K562 (cell line): ENCODE results near the gene SLC48A1. TPM values are rescaled to one million over a fixed set of nuclear protein-coding genes. Genes with fewer than 3 reads are reported as not detected.
A peak's percentile ranks its signal among the peaks of the same experiment; 100 is the strongest.

ENCODE experiments used
- ATAC-seq: fragments of 200-7000 bp; cut with Tn5 transposase; 3 replicates; pipeline ENCODE4 v1.9.1; 2020; ENCODE audit warnings: moderate library complexity
- BruUV-seq: library from RNA; stranded (reverse); fragments of 400-500 nt; replicated peaks from 2 replicates; lab custom pipeline; 2021; lab: Mats Ljungman, UMichigan
- CTCF ChIA-PET: fragments of 300-600 bp; formaldehyde crosslinking; extraction: SDS; loops from one replicate; lab custom pipeline; 2021; ENCODE audit warnings: low intra/inter-chr PET ratio; lab: Yijun Ruan, JAX
- POLR2A ChIA-PET: fragments of 300-600, 350-650 bp; sonication (Branson Sonifier 250); formaldehyde crosslinking; extraction: SDS; loops from one replicate; lab custom pipeline; 2021; ENCODE audit warnings: antibody characterized with exemption, inconsistent platforms; lab: Yijun Ruan, JAX
- DNase-seq, 4 experiments: peaks; one replicate each; pipeline versions ENCODE4 v3.0.0 to v3.0.0-alpha.2; 2011 to 2018; ENCODE audit warnings: low spot score in 3 of 4, mixed read lengths in 3 of 4; ENCODE audit errors: extremely low read depth in 1 of 4
- FAIRE-seq: peaks from 2 replicates; lab custom pipeline; 2011; peaks lifted over from hg19 to GRCh38; lab: Jason Lieb, UNC
- H2AFZ ChIP-seq: 2 replicates; pipeline ENCODE4 v1.6.0; 2011; ENCODE audit warnings: low read depth, low read length, control low read depth, inconsistent platforms
- H3K27ac ChIP-seq: fragments of 200-600 bp; 3 replicates; pipeline ENCODE4 v1.8.0; 2011; ENCODE audit warnings: low read depth, mild to moderate bottlenecking, control low read depth, inconsistent platforms, low read length, moderate library complexity, mixed read lengths; ENCODE audit errors: extremely low read depth
- H3K27me3 ChIP-seq, 2 experiments: fragments of 300-600 bp in 1 of 2; 2 replicates in 1 of 2; 3 replicates in 1 of 2; pipeline versions ENCODE4 v1.6.0 to v1.8.0; 2011; ENCODE audit warnings: inconsistent platforms in 2 of 2, low read length in 2 of 2, mild to moderate bottlenecking in 1 of 2, mixed read lengths in 1 of 2, moderate library complexity in 1 of 2; ENCODE audit not compliant: control insufficient read depth in 2 of 2, insufficient read depth in 2 of 2
- H3K36me3 ChIP-seq: fragments of 300-600 bp; 3 replicates; pipeline ENCODE4 v1.8.0; 2011; ENCODE audit warnings: mild to moderate bottlenecking, low read length, inconsistent platforms; ENCODE audit not compliant: control insufficient read depth, insufficient read depth
- H3K4me1 ChIP-seq, 2 experiments: fragments of 200-600 bp in 1 of 2; replicated peaks in 1 of 2; 2 replicates in 1 of 2; 3 replicates in 1 of 2; pipeline versions ENCODE4 v1.5.1 to v1.8.0; 2011; ENCODE audit warnings: inconsistent platforms in 2 of 2, low read length in 2 of 2, mild to moderate bottlenecking in 1 of 2, mixed read lengths in 1 of 2, moderate library complexity in 1 of 2; ENCODE audit not compliant: control insufficient read depth in 2 of 2, insufficient read depth in 2 of 2
- H3K4me2 ChIP-seq: 2 replicates; pipeline ENCODE4 v1.6.1; 2011; ENCODE audit warnings: low read length, control low read depth, inconsistent platforms, mixed read lengths; ENCODE audit not compliant: insufficient read depth
- H3K4me3 ChIP-seq: fragments of 200-600 bp; sonication (generic), shearing (Covaris generic); 2 replicates; pipeline ENCODE4 v1.5.1; 2016; ENCODE audit warnings: control low read depth, inconsistent platforms
- H3K79me2 ChIP-seq: fragments of 200-600 bp; 3 replicates; pipeline ENCODE4 v1.8.0; 2011; ENCODE audit warnings: low read length, inconsistent platforms; ENCODE audit not compliant: control insufficient read depth, insufficient read depth
- H3K9ac ChIP-seq, 2 experiments: 2 replicates each; pipeline versions ENCODE4 v1.6.0 to v1.6.1; 2011; ENCODE audit warnings: low read depth in 2 of 2, low read length in 2 of 2, control low read depth in 1 of 2, inconsistent platforms in 1 of 2, mild to moderate bottlenecking in 1 of 2, mixed read lengths in 1 of 2; ENCODE audit not compliant: insufficient read depth in 1 of 2
- H3K9me1 ChIP-seq: one replicate; pipeline ENCODE4 v1.6.0; 2011; ENCODE audit warnings: inconsistent platforms, mild to moderate bottlenecking, low read length, moderate library complexity; ENCODE audit not compliant: control insufficient read depth, insufficient read depth
- H3K9me3 ChIP-seq: replicated peaks from 2 replicates; pipeline ENCODE4 v1.5.1; 2011; ENCODE audit warnings: low read depth, low read length, inconsistent platforms; ENCODE audit not compliant: control insufficient read depth, insufficient read depth
- H4K20me1 ChIP-seq: replicated peaks from 2 replicates; pipeline ENCODE4 v1.6.1; 2011; ENCODE audit warnings: low read length, inconsistent platforms, mixed read lengths; ENCODE audit not compliant: control insufficient read depth, insufficient read depth
- CREB1 ChIP-seq, 2 experiments: sonication (generic) in 1 of 2; formaldehyde crosslinking in 1 of 2; IDR thresholded peaks; 2 replicates each; pipeline versions ENCODE4 v1.6.1 to v1.8.0; 2012 to 2022; ENCODE audit warnings: inconsistent platforms in 1 of 2, mild to moderate bottlenecking in 1 of 2, missing genetic modification reagents in 1 of 2, moderate library complexity in 1 of 2
- DACH1 ChIP-seq: fragments of 450-650 bp; IDR thresholded peaks from 2 replicates; pipeline ENCODE4 v1.6.1; 2018; ENCODE audit not compliant: partially characterized antibody
- ESRRA ChIP-seq: fragments of 450-650 bp; IDR thresholded peaks from 2 replicates; pipeline ENCODE4 v1.6.1; 2014; ENCODE audit warnings: low read depth, mild to moderate bottlenecking, moderate library complexity, borderline replicate concordance
- HNRNPH1 ChIP-seq: fragments of 200-400 bp; formaldehyde crosslinking; optimal IDR thresholded peaks from 2 replicates; pipeline ENCODE3; 2017; ENCODE audit warnings: low read depth, mild to moderate bottlenecking, low read length, moderate library complexity
- MAFK ChIP-seq: IDR thresholded peaks from 2 replicates; pipeline ENCODE4 v1.6.1; 2011; ENCODE audit warnings: low read length, improper control_type of control experiment
- POLR2G ChIP-seq: fragments of 200-400 bp; formaldehyde crosslinking; IDR thresholded peaks from 2 replicates; pipeline ENCODE4 v1.6.1; 2017; ENCODE audit warnings: low read depth, mild to moderate bottlenecking, antibody characterized with exemption, low read length, moderate library complexity
- ZKSCAN1 ChIP-seq: fragments of 150-350 bp; IDR thresholded peaks from 2 replicates; pipeline ENCODE4 v1.6.1; 2016; ENCODE audit warnings: low read depth, low read length
- ZNF274 ChIP-seq: IDR thresholded peaks from 2 replicates; pipeline ENCODE4 v1.6.1; 2011; ENCODE audit warnings: low read depth, mild to moderate bottlenecking, low read length, moderate library complexity, borderline replicate concordance
- ZNF740 ChIP-seq, 3 experiments: fragments of 200-800 bp in 1 of 3; sonication (Bioruptor generic) in 1 of 3; sonication (generic) in 1 of 3; formaldehyde crosslinking in 1 of 3; IDR thresholded peaks; 2 replicates each; pipeline versions ENCODE4 v1.6.1 to v1.8.0; 2016 to 2022; ENCODE audit warnings: mild to moderate bottlenecking in 2 of 3, missing compliant biosample characterization in 2 of 3, missing genetic modification characterization in 2 of 3, missing genetic modification reagents in 1 of 3
- ZNF764 ChIP-seq: fragments of 250-450 bp; sonication (Bioruptor Pico); IDR thresholded peaks from 2 replicates; pipeline ENCODE4 v1.4.0; 2020; ENCODE audit warnings: low read depth, mild to moderate bottlenecking, moderate library complexity
- WGBS: fragments of 100-300 bp; shearing (Covaris generic); methylation state at CpG from one replicate; pipeline ENCODE4 v1.1.6; 2016; ENCODE audit warnings: low coverage, mixed read lengths; ENCODE audit not compliant: insufficient coverage; ENCODE audit errors: missing lambda C conversion rate; 5-methylcytosine and 5-hydroxymethylcytosine counted together
- in situ Hi-C: fragments of 300-500 bp; cut with MboI; formaldehyde crosslinking; loops from 4 replicates; pipeline ENCODE4 v1.15.0; 2018; ENCODE audit warnings: inconsistent platforms, mixed read lengths
- intact Hi-C: fragments of 100-400 bp; cut with micrococcal nuclease; formaldehyde crosslinking; loops from 2 replicates; pipeline ENCODE4 v1.14.2; 2022
- polyA plus RNA-seq, 8 experiments: library from polyadenylated mRNA; depleted of rRNA in 4 of 8; stranded (reverse) in 5 of 8; unstranded in 3 of 8; fragments of >200 nt; fragmentation: Nextera tagmentation in 2 of 8; fragmentation: Illumina TruSeq in 1 of 8; extraction: Ambion mirVana in 2 of 8; extraction: Trizol in 1 of 8; gene quantifications; 2 replicates each; pipeline versions ENCODE4 v1.2.1 to v1.2.3, GENCODE V29; 2011 to 2014; ENCODE audit warnings: inconsistent platforms in 1 of 8, missing spikeins in 1 of 8
- total RNA-seq, 7 experiments: library from RNA; depleted of rRNA in 6 of 7; stranded (reverse); fragments of >200 nt in 6 of 7; fragmentation: Illumina TruSeq in 2 of 7; extraction: Trizol in 2 of 7; gene quantifications; 2 replicates each; pipeline versions ENCODE4 v1.2.1 to v1.2.3, GENCODE V29; 2011 to 2021; ENCODE audit warnings: low replicate concordance in 1 of 7
- TF ChIP-seq, protein P1 (sequence below): fragments of 450-650 bp; IDR thresholded peaks from 2 replicates; pipeline ENCODE4 v1.6.1; 2016
- TF ChIP-seq, protein P2 (sequence below): sonication (generic); formaldehyde crosslinking; IDR thresholded peaks from 2 replicates; pipeline ENCODE4 v1.8.0; 2023; ENCODE audit warnings: missing genetic modification reagents, mild to moderate bottlenecking, borderline replicate concordance

Gene SLC48A1
- total and polyA plus RNA-seq, 9 of the 15 experiments (the other 6 are each of a cell fraction or from before 2014, with no cell fraction given) = 10.7 to 37.5 (median 18.7) TPM

DNA sequence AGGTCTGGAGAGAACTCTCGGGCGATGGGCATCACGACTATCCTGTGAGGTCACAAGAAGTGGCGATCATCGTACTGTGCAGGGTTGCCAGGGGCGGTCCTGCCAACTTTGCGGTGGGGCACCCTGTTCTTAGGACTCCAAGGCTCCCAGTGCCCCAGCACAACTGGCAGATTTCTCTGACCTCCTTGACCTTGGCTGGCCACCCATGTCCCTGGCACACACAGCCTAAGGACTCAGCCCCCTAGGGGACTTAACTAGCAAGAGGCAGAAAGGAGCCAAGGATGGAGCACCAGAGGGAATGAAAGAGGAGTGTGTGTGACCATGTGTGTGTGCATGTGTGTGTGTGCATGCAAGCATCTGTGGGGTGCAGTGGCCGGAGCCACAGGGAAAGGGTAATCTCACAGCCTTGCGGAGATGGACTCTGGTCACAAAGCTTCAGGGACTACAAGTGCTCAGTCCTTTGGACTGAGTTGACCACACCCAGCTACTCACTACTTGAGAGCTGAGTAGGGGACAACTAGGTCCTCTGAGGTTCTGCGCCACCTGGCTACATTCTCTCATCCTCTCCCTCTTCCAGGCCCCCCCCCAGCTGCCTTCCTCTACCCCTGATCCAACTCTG is 13.7 kb downstream of the SLC48A1 start:
- intact Hi-C loops = no loop called here
- DNase-seq = no peak
- no peaks in the 10 kb centered on the region; the same call in 2 of the 3 replicates for H3K79me2 ChIP-seq
- peaks cover 100% of the 10 kb centered on the region; the same call in 2 of the 3 replicates for H3K36me3 ChIP-seq
- peak overlapping the region in 1 of 2 experiments; percentile 69; a peak in 2 of 4 replicates for H3K9ac ChIP-seq
- H3K4me2 ChIP-seq = no peak overlapping the region
- no TSS peak for BruUV-seq
- ChIA-PET POLR2A (interaction anchor here (0.6 to 5.5 kb wide), 5 partner anchors 8 to 42 kb away, joined by 3 to 38 read pairs (median 7); no protein-coding TSS in a partner anchor), CTCF (no interaction called here)
- in situ Hi-C loops = loop anchor here (5.0 kb wide), 1 partner anchor 51 kb away; no protein-coding TSS in a partner anchor
- no peak for FAIRE-seq
- no peak overlapping the region for H2AFZ ChIP-seq
- no peak for ATAC-seq
- no peaks in the 10 kb centered on the region for H3K27me3 ChIP-seq
- WGBS = 84% methylated on average over 9 of the region's 10 CpGs
- no peaks in the 10 kb centered on the region for H3K9me3 ChIP-seq
- H3K27ac ChIP-seq = no peak overlapping the region
- H4K20me1 ChIP-seq = 0 out of 2 replicates have a peak, but pooled peaks cover 9% of the 10 kb centered on the region
- no peak overlapping the region for H3K4me3 ChIP-seq
- H3K9me1 ChIP-seq = no peaks in the 10 kb centered on the region
- peaks cover 0 to 35% of the 10 kb centered on the region in 2 experiments; a peak in 4 of 5 replicates for H3K4me1 ChIP-seq
- TF ChIP-seq MAFK = no peak
- no peak for TF ChIP-seq DACH1
- peak; percentile 48; the same call in 1 of the 2 replicates for TF ChIP-seq ZNF740 (CRISPR knock-in tag; IDR thresholded peaks at IDR 0.05)
- no peak for TF ChIP-seq ZNF740 (tag; IDR thresholded peaks at IDR 0.05)
- TF ChIP-seq, protein P1, sequence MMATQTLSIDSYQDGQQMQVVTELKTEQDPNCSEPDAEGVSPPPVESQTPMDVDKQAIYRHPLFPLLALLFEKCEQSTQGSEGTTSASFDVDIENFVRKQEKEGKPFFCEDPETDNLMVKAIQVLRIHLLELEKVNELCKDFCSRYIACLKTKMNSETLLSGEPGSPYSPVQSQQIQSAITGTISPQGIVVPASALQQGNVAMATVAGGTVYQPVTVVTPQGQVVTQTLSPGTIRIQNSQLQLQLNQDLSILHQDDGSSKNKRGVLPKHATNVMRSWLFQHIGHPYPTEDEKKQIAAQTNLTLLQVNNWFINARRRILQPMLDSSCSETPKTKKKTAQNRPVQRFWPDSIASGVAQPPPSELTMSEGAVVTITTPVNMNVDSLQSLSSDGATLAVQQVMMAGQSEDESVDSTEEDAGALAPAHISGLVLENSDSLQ = no peak
- TF ChIP-seq CREB1 (IDR thresholded peaks at IDR 0.05) = no peak
- no peak for TF ChIP-seq CREB1 (CRISPR knock-in tag; IDR thresholded peaks at IDR 0.05)
- no peak for TF ChIP-seq ESRRA
- TF ChIP-seq HNRNPH1 = no peak
- TF ChIP-seq, protein P2, sequence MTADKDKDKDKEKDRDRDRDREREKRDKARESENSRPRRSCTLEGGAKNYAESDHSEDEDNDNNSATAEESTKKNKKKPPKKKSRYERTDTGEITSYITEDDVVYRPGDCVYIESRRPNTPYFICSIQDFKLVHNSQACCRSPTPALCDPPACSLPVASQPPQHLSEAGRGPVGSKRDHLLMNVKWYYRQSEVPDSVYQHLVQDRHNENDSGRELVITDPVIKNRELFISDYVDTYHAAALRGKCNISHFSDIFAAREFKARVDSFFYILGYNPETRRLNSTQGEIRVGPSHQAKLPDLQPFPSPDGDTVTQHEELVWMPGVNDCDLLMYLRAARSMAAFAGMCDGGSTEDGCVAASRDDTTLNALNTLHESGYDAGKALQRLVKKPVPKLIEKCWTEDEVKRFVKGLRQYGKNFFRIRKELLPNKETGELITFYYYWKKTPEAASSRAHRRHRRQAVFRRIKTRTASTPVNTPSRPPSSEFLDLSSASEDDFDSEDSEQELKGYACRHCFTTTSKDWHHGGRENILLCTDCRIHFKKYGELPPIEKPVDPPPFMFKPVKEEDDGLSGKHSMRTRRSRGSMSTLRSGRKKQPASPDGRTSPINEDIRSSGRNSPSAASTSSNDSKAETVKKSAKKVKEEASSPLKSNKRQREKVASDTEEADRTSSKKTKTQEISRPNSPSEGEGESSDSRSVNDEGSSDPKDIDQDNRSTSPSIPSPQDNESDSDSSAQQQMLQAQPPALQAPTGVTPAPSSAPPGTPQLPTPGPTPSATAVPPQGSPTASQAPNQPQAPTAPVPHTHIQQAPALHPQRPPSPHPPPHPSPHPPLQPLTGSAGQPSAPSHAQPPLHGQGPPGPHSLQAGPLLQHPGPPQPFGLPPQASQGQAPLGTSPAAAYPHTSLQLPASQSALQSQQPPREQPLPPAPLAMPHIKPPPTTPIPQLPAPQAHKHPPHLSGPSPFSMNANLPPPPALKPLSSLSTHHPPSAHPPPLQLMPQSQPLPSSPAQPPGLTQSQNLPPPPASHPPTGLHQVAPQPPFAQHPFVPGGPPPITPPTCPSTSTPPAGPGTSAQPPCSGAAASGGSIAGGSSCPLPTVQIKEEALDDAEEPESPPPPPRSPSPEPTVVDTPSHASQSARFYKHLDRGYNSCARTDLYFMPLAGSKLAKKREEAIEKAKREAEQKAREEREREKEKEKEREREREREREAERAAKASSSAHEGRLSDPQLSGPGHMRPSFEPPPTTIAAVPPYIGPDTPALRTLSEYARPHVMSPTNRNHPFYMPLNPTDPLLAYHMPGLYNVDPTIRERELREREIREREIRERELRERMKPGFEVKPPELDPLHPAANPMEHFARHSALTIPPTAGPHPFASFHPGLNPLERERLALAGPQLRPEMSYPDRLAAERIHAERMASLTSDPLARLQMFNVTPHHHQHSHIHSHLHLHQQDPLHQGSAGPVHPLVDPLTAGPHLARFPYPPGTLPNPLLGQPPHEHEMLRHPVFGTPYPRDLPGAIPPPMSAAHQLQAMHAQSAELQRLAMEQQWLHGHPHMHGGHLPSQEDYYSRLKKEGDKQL (CRISPR knock-in tag) = 0 out of 2 replicates have a peak, but pooled peaks have one; percentile 54
- TF ChIP-seq ZNF274 = no peak
- no peak for TF ChIP-seq ZKSCAN1
- TF ChIP-seq ZNF764 (CRISPR knock-in tag) = no peak
- peak; percentile 41; the same call in 1 of the 2 replicates for TF ChIP-seq POLR2G
